LNCAP (cell line): ENCODE measurements around the gene RPTOR.

ENCODE experiments used
- TF ChIP-seq, protein P1 (sequence below): fragments of 450-650 bp; IDR thresholded peaks from 2 replicates; pipeline ENCODE4 v1.5.1; 2017; ENCODE audit warnings: mild to moderate bottlenecking

Gene RPTOR

DNA sequence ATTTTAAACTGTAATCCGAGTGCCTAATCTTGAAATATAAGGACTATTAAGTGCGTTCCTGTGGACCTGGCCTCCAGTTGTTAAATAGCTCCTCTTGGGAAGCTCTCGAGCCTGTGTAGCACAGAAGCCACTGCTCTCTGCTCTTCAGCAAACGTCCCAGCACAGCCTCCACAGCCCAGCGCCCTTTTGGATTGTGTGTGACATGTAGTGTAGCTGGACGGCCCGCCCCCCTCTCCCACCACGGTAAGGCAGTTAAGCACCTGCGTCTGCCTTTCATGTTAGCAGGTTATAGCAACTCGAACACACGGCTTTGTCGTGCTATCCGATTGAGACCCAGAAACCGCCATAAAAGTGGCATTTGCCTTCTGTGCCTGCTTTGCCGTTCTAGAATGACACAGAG, 367.8 kb downstream of the RPTOR start:
- TF ChIP-seq, protein P1, sequence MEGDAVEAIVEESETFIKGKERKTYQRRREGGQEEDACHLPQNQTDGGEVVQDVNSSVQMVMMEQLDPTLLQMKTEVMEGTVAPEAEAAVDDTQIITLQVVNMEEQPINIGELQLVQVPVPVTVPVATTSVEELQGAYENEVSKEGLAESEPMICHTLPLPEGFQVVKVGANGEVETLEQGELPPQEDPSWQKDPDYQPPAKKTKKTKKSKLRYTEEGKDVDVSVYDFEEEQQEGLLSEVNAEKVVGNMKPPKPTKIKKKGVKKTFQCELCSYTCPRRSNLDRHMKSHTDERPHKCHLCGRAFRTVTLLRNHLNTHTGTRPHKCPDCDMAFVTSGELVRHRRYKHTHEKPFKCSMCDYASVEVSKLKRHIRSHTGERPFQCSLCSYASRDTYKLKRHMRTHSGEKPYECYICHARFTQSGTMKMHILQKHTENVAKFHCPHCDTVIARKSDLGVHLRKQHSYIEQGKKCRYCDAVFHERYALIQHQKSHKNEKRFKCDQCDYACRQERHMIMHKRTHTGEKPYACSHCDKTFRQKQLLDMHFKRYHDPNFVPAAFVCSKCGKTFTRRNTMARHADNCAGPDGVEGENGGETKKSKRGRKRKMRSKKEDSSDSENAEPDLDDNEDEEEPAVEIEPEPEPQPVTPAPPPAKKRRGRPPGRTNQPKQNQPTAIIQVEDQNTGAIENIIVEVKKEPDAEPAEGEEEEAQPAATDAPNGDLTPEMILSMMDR, result no peak

DNA sequence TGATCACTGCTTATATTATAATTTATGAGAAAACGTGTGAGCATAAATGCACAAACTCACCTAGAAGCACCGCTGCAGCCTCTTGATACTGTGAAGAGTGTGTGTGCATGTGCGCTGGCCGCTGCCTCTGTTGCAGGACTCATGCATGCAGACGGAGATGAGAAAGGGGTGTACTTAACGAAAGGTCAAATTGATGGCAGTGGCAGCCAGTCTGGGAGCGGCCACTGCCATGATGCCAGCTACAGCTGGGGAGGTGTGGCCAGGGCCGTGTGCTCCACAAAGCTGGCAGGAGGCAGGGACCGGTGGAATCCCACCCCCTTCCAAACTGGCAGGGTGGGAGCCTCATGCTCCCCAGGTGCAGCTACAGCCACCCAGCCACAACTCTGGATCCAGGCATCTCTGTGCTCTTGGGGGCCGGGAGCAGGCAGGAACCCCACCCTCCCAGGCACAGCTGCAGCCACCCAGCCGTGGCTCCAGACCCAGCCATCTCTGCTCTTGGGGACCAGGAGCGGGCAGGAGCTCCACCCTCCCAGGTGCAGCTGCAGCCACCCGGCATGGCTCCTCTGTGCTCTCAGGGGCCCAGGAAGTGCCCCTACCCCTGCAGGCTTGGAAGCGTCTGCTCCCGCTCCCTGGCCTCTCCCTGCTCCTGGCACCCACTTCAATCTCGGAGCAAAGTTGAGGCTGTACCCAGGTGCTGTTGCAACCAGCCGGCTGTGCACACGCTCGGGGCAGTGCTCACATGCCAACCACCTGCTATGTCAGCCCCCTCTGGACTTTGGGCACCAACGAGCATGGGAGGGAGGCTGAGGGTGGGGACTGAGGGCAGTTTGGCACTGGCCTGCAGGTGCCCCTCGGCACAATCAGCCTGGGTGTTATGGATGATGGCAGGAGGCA, 369.5 kb downstream of the RPTOR start:
- TF ChIP-seq, protein P1, result no peak

DNA sequence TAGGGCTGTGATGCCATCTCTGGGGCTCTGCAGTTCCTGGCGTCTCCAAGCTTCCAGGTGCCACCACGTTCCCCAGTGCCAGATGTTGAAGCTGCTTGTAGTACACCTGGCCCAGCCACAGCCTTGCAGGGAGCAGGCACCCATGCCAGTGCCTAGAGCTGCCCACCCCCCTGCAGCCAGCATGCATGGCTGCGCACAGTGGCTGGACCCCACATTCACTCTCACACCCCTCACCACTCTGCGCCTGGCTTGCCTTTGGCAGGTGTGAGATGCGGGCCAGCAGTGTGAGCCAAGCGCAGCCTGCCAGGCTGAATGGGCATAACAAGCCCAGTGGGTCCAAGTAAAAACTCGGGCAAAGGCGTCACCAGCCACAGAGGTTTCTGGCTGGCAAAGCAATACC, 371.6 kb downstream of the RPTOR start:
- TF ChIP-seq, protein P1, result no peak

- TF ChIP-seq, protein P1, result no peak
Observed at GRCh38 chr17:80917716-80918560, 373.3 kb downstream of the RPTOR start.

- TF ChIP-seq, protein P1, result no peak
Observed at GRCh38 chr17:80918731-80919130, 374.1 kb downstream of the RPTOR start.

- TF ChIP-seq, protein P1, result no peak
Observed at GRCh38 chr17:80919331-80920311, 375.0 kb downstream of the RPTOR start.

- TF ChIP-seq, protein P1, result no peak
Observed at GRCh38 chr17:80920441-80920840, 375.8 kb downstream of the RPTOR start.
